ENCODE data around the gene ADRB1. TPM values are rescaled to one million over a fixed set of nuclear protein-coding genes. Genes with fewer than 3 reads are reported as not detected.

ADRB1 gene
- total and polyA plus RNA-seq, 2 of the 13 experiments (the other 11 are each of a cell fraction or from before 2014, with no cell fraction given): 0.07 TPM; not detected in 1

DNA sequence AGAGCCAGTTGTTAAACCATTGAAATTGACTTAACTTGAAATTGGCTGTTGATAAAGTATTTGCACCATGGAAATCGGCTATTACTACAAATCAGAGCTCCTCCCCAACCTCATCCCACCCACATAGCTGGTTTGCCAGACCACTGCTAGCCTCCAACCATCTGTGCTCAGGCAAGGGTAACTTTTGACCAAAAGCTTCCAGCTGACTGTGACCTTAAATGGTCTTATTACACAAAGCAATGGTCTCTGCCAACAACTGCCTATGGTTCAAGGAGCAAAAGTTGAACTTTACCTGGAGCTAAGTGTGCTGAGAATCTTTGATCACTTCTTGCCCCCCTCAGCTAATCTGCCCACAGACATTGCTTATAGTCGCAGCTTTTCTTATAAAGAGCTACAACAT is 48.5 kb upstream of the ADRB1 start:
- Histone ChIP-seq H3K9me3 (ENCODE audit: low read length) (no peaks in the 10 kb centered on the region), H2AFZ (ENCODE audit: low read length) (no peak overlapping the region), H3K27me3 (ENCODE audit: control insufficient read depth in 1 of 2, insufficient read depth in 2 of 2, low read length in 2 of 2) (peaks cover 0 to 3% of the 10 kb centered on the region in 2 experiments; a peak in 1 of 5 replicates), H3K27ac (ENCODE audit: extremely low read length, insufficient read depth, low read length) (no peak overlapping the region), H4K20me1 (ENCODE audit: insufficient read depth, low read length) (no peaks in the 10 kb centered on the region), H3K36me3 (replicated peaks in 1 of 2; ENCODE audit: control insufficient read depth in 1 of 2, insufficient read depth in 2 of 2, low read length in 2 of 2) (no peaks in the 10 kb centered on the region), H3K79me2 (ENCODE audit: insufficient read depth, low read length) (no peaks in the 10 kb centered on the region), H3K9ac (ENCODE audit: insufficient read depth, low read depth, low read length) (no peak overlapping the region), H3K4me3 (replicated peaks in 1 of 3; ENCODE audit: insufficient read depth in 1 of 3, low read depth in 2 of 3, low read length in 3 of 3) (no peak overlapping the region), H3K4me1 (ENCODE audit: insufficient read depth, low read length) (no peaks in the 10 kb centered on the region), H3K4me2 (ENCODE audit: low read depth, low read length) (no peak overlapping the region)
- TF ChIP-seq, protein P1, sequence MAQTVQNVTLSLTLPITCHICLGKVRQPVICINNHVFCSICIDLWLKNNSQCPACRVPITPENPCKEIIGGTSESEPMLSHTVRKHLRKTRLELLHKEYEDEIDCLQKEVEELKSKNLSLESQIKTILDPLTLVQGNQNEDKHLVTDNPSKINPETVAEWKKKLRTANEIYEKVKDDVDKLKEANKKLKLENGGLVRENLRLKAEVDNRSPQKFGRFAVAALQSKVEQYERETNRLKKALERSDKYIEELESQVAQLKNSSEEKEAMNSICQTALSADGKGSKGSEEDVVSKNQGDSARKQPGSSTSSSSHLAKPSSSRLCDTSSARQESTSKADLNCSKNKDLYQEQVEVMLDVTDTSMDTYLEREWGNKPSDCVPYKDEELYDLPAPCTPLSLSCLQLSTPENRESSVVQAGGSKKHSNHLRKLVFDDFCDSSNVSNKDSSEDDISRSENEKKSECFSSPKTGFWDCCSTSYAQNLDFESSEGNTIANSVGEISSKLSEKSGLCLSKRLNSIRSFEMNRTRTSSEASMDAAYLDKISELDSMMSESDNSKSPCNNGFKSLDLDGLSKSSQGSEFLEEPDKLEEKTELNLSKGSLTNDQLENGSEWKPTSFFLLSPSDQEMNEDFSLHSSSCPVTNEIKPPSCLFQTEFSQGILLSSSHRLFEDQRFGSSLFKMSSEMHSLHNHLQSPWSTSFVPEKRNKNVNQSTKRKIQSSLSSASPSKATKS (CRISPR knock-in tag; IDR thresholded peaks at IDR 0.05): no peak
- TF ChIP-seq RBAK (CRISPR knock-in tag; IDR thresholded peaks at IDR 0.05): no peak
- no peak for TF ChIP-seq NCOR1 (IDR thresholded peaks at IDR 0.05; ENCODE audit: borderline replicate concordance, low read length)
- no peak for TF ChIP-seq SP1 (IDR thresholded peaks at IDR 0.05)
- TF ChIP-seq SP1 (CRISPR knock-in tag; IDR thresholded peaks at IDR 0.05): no peak
- TF ChIP-seq NFATC3 (CRISPR knock-in tag; IDR thresholded peaks at IDR 0.05): no peak
- TF ChIP-seq RELA (CRISPR knock-in tag; IDR thresholded peaks at IDR 0.05): no peak
- TF ChIP-seq ZNF775 (CRISPR knock-in tag; IDR thresholded peaks at IDR 0.05; ENCODE audit: borderline replicate concordance): no peak
- TF ChIP-seq, protein P2, sequence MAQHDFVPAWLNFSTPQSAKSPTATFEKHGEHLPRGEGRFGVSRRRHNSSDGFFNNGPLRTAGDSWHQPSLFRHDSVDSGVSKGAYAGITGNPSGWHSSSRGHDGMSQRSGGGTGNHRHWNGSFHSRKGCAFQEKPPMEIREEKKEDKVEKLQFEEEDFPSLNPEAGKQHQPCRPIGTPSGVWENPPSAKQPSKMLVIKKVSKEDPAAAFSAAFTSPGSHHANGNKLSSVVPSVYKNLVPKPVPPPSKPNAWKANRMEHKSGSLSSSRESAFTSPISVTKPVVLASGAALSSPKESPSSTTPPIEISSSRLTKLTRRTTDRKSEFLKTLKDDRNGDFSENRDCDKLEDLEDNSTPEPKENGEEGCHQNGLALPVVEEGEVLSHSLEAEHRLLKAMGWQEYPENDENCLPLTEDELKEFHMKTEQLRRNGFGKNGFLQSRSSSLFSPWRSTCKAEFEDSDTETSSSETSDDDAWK (CRISPR knock-in tag; IDR thresholded peaks at IDR 0.05): no peak
- WGBS (ENCODE audit: low lambda C conversion rate): 0% methylated on average over 2 of the region's 2 CpGs
- no peak for DNase-seq (ENCODE audit: low spot score)
- no peak for ATAC-seq
- in situ Hi-C loops (cut with HindIII; ENCODE audit: extremely low pct_ligation_motif_present, low pct_unique_long_range_greater_than_20kb) (no loop called here), intact Hi-C loops (cut with micrococcal nuclease; ENCODE audit: unreplicated experiment) (no loop called here)
- ChIA-PET CTCF (ENCODE audit: low intra/inter-chr PET ratio, low total read pairs) (no interaction called here), POLR2A (no interaction called here)
- no TSS peak for BruUV-seq (replicated peaks)
- FAIRE-seq: no peak

Measured in HepG2 (cell line).